Measurements from ENCODE around the gene ACSL3.

Gene ACSL3

GRCh38 chr2:222977121-222977520 is 116.3 kb downstream of the ACSL3 start:
- no peak for TF ChIP-seq CTCF (IDR thresholded peaks at IDR 0.05; ENCODE audit: control insufficient read depth, insufficient read depth, low read depth, low read length, missing control alignments)
- no peak for DNase-seq (ENCODE audit: low read depth)

GRCh38 chr2:222978850-222979249 is 118.0 kb downstream of the ACSL3 start:
- H3K4me3 ChIP-seq (ENCODE audit: control insufficient read depth, low read depth, low read length) = no peak overlapping the region
- no peak for TF ChIP-seq CTCF (IDR thresholded peaks at IDR 0.05; ENCODE audit: control insufficient read depth, insufficient read depth, low read depth, low read length, missing control alignments)
- no peak for DNase-seq (ENCODE audit: low read depth)

More at GRCh38 chr2:222977121-222977520, 116.3 kb downstream of the ACSL3 start:
- no peak overlapping the region for H3K4me3 ChIP-seq (ENCODE audit: control insufficient read depth, low read depth, low read length)

- TF ChIP-seq CTCF (IDR thresholded peaks at IDR 0.05; ENCODE audit: control insufficient read depth, insufficient read depth, low read depth, low read length, missing control alignments) = no peak
- DNase-seq (ENCODE audit: low read depth) = no peak
- no peak overlapping the region for H3K4me3 ChIP-seq (ENCODE audit: control insufficient read depth, low read depth, low read length)
Measured at GRCh38 chr2:222979484-222979883, 118.6 kb downstream of the ACSL3 start.

- no peak overlapping the region for H3K4me3 ChIP-seq (ENCODE audit: control insufficient read depth, low read depth, low read length)
- peak; percentile 89 for DNase-seq (ENCODE audit: low read depth)
- peak; percentile 87 for TF ChIP-seq CTCF (IDR thresholded peaks at IDR 0.05; ENCODE audit: control insufficient read depth, insufficient read depth, low read depth, low read length, missing control alignments)
Measured at GRCh38 chr2:222982010-222982908, 121.4 kb downstream of the ACSL3 start.

- DNase-seq (ENCODE audit: low read depth) = no peak
- no peak for TF ChIP-seq CTCF (IDR thresholded peaks at IDR 0.05; ENCODE audit: control insufficient read depth, insufficient read depth, low read depth, low read length, missing control alignments)
- no peak overlapping the region for H3K4me3 ChIP-seq (ENCODE audit: control insufficient read depth, low read depth, low read length)
Measured at GRCh38 chr2:222982909-222983265, 122.1 kb downstream of the ACSL3 start.

- TF ChIP-seq CTCF (IDR thresholded peaks at IDR 0.05; ENCODE audit: control insufficient read depth, insufficient read depth, low read depth, low read length, missing control alignments) = no peak
- no peak overlapping the region for H3K4me3 ChIP-seq (ENCODE audit: control insufficient read depth, low read depth, low read length)
- DNase-seq (ENCODE audit: low read depth) = no peak
Measured at GRCh38 chr2:222984908-222985307, 124.1 kb downstream of the ACSL3 start.
